Psoas muscle (tissue), 8 donors: Measurements from ENCODE around the gene TMEM98. TPM values are rescaled to one million over a fixed set of nuclear protein-coding genes. Genes with fewer than 3 reads are reported as not detected.

Experiments
- ATAC-seq, 4 donors: fragments of 200-7000 bp; cut with Tn5 transposase; one replicate each; pipeline ENCODE4 v1.9.1; 2020; ENCODE audit warnings: moderate library complexity in 3 of 4, mild to moderate bottlenecking in 2 of 4
- DNase-seq, 2 donors: peaks; one replicate each; pipeline ENCODE4 v3.0.0-alpha.2; 2020
- H3K27ac ChIP-seq: fragments of 200-600 bp; one replicate; pipeline ENCODE4 v1.8.0; 2022
- H3K27me3 ChIP-seq, 3 donors: fragments of 200-600 bp in 1 of 3; one replicate each; pipeline versions ENCODE4 v1.6.1 to v1.8.0; 2013 to 2022; ENCODE audit warnings: low read length in 2 of 3, mild to moderate bottlenecking in 2 of 3, moderate library complexity in 1 of 3; ENCODE audit not compliant: insufficient read depth in 3 of 3
- H3K36me3 ChIP-seq, 2 donors: fragments of 200-600 bp in 1 of 2; one replicate each; pipeline versions ENCODE4 v1.6.1 to v1.8.0; 2013 to 2022; ENCODE audit warnings: low read depth in 1 of 2, mild to moderate bottlenecking in 1 of 2, moderate library complexity in 1 of 2; ENCODE audit not compliant: insufficient read depth in 1 of 2
- H3K4me1 ChIP-seq: fragments of 200-600 bp; one replicate; pipeline ENCODE4 v1.8.0; 2022
- H3K4me3 ChIP-seq: fragments of 200-600 bp; one replicate; pipeline ENCODE4 v1.8.0; 2022; ENCODE audit warnings: mild to moderate bottlenecking
- H3K9me3 ChIP-seq: fragments of 200-600 bp; one replicate; pipeline ENCODE4 v1.8.0; 2022
- WGBS, 3 donors: extraction: QIAGEN DNeasy Blood & Tissue Kit; methylation state at CpG; one replicate each; pipeline versions ENCODE4 v1.1.6 to v1.1.7; 2013; 5-methylcytosine and 5-hydroxymethylcytosine counted together
- intact Hi-C, 2 donors: fragments of 100-400 bp; cut with DNase I; formaldehyde crosslinking; loops; one replicate each; pipeline versions ENCODE4 v1.11.0 to v1.14.2; 2022
- polyA plus RNA-seq, 3 donors: library from polyadenylated mRNA; stranded (reverse); fragments of 200-250 nt; gene quantifications; one replicate each; pipeline ENCODE4 v1.2.3, GENCODE V29; 2013
- total RNA-seq, 4 donors: library from RNA; stranded (reverse); fragmentation: NEBNext Ultra II Directional in 2 of 4; extraction: Animal tissue kit (Norgen Biotek cat#: 25700) in 2 of 4; gene quantifications; one replicate each; pipeline versions ENCODE4 v1.2.1 to v1.2.4, GENCODE V29; 2021 to 2023
- TF ChIP-seq, protein P1 (sequence below): fragments of 200-600 bp; IDR thresholded peaks from one replicate; pipeline ENCODE4 v1.8.0; 2022; ENCODE audit warnings: antibody characterized with exemption
- donor health status: healthy with polysubstance abuse.
- donor health status: DM: no; HTN: no; CAD: no; lungs with moderate emphysema.
- donor health status: Bipolar disorder and iron deficiency.
- donor health status: healthy.
- donor health status: DM: yes; HTN: yes; CAD: no.
- donor health status: DM: no; HTN: no; CAD: no.
- donor health status: DM: no; HTN: no; CAD: no.
- donor health status: DM: yes; HTN: yes; CAD: no.

TMEM98 gene
- total and polyA plus RNA-seq, 7 donors = 1.4 to 5.7 (median 3.6) TPM

GRCh38 chr17:32940706-32941390 lies 12.9 kb downstream of the TMEM98 start:
- no peaks in the 10 kb centered on the region for H3K9me3 ChIP-seq
- TF ChIP-seq, protein P1, sequence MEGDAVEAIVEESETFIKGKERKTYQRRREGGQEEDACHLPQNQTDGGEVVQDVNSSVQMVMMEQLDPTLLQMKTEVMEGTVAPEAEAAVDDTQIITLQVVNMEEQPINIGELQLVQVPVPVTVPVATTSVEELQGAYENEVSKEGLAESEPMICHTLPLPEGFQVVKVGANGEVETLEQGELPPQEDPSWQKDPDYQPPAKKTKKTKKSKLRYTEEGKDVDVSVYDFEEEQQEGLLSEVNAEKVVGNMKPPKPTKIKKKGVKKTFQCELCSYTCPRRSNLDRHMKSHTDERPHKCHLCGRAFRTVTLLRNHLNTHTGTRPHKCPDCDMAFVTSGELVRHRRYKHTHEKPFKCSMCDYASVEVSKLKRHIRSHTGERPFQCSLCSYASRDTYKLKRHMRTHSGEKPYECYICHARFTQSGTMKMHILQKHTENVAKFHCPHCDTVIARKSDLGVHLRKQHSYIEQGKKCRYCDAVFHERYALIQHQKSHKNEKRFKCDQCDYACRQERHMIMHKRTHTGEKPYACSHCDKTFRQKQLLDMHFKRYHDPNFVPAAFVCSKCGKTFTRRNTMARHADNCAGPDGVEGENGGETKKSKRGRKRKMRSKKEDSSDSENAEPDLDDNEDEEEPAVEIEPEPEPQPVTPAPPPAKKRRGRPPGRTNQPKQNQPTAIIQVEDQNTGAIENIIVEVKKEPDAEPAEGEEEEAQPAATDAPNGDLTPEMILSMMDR = no peak
- H3K36me3 ChIP-seq = no peaks in the 10 kb centered on the region

DNA sequence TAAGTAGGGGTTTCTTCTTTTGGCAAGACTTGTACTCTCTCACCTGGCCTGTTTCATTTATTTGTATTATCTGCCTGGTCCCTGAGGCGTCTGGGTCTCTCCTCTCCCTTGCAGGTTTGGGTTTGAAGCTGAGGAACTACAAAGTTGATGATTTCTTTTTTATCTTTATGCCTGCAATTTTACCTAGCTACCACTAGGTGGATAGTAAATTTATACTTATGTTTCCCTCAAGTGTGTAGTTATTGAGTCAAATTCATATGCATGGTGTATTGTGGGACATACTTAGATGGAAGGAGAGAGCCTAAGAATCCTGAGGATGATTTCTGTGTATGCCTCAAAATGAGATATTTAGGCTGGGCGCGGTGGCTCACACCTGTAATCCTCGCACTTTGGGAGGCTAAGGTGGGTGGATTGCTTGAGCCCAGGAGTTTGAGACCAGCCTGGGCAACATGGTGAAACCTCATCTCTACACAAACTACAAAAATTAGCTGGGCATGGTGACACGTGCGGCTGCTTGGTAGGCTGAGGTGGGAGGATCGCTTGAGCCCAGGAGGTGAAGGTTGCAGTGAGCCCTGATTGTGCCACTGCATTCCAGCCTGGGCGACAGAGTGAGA lies 13.6 kb downstream of the TMEM98 start:
- WGBS, 3 donors = 88 to 95% (median 90%) methylated on average over 8 of the region's 8 CpGs
- no peak overlapping the region for H3K4me3 ChIP-seq
- no peak for ATAC-seq
- no peaks in the 10 kb centered on the region for H3K36me3 ChIP-seq
- no peaks in the 10 kb centered on the region for H3K4me1 ChIP-seq
- intact Hi-C loops = loop anchor here in 1 of 2 donors (10.0 kb wide), 1 partner anchor 63 kb away; no protein-coding TSS in a partner anchor
- H3K9me3 ChIP-seq = no peaks in the 10 kb centered on the region
- H3K27ac ChIP-seq = no peak overlapping the region
- TF ChIP-seq, protein P1 = peak; percentile 13
- peaks cover 0 to 10% (median 0%) of the 10 kb centered on the region in 3 donors for H3K27me3 ChIP-seq
- DNase-seq = no peak

More at GRCh38 chr17:32940706-32941390, 12.9 kb downstream of the TMEM98 start:
- ATAC-seq (no peak), DNase-seq (no peak)
- 81 to 93% (median 90%) methylated on average over 10 of the region's 10 CpGs for WGBS, 3 donors
- peaks cover 0 to 15% (median 0%) of the 10 kb centered on the region in 3 donors for H3K27me3 ChIP-seq
- no peak overlapping the region for H3K4me3 ChIP-seq
- intact Hi-C loops = loop anchor here in 1 of 2 donors (10.0 kb wide), 1 partner anchor 64 kb away; no protein-coding TSS in a partner anchor
- H3K4me1 ChIP-seq = no peaks in the 10 kb centered on the region
- no peak overlapping the region for H3K27ac ChIP-seq

- H3K27ac ChIP-seq = no peak overlapping the region
- H3K36me3 ChIP-seq = no peaks in the 10 kb centered on the region
- 28 to 40% (median 40%) methylated on average over 2 of the region's 2 CpGs for WGBS, 3 donors
- H3K4me1 ChIP-seq = no peaks in the 10 kb centered on the region
- no peak for DNase-seq
- H3K4me3 ChIP-seq = no peak overlapping the region
- TF ChIP-seq, protein P1 = no peak
- ATAC-seq = no peak
- intact Hi-C loops = loop anchor here in 1 of 2 donors (10.0 kb wide), 1 partner anchor 62 kb away; no protein-coding TSS in a partner anchor
- no peaks in the 10 kb centered on the region for H3K9me3 ChIP-seq
- peaks cover 0 to 6% (median 0%) of the 10 kb centered on the region in 3 donors for H3K27me3 ChIP-seq
Measured at GRCh38 chr17:32943206-32943605, 15.3 kb downstream of the TMEM98 start.

- peaks cover 0 to 6% (median 0%) of the 10 kb centered on the region in 3 donors for H3K27me3 ChIP-seq
- ATAC-seq (peak in 1 of 4 donors; percentile 21), DNase-seq (no peak)
- H3K36me3 ChIP-seq = no peaks in the 10 kb centered on the region
- 65 to 79% (median 75%) methylated on average over 8 of the region's 8 CpGs for WGBS, 3 donors
- H3K9me3 ChIP-seq = no peaks in the 10 kb centered on the region
- intact Hi-C loops = loop anchor here in 1 of 2 donors (10.0 kb wide), 1 partner anchor 61 kb away; no protein-coding TSS in a partner anchor
- no peak overlapping the region for H3K27ac ChIP-seq
- no peaks in the 10 kb centered on the region for H3K4me1 ChIP-seq
- TF ChIP-seq, protein P1 = no peak
- H3K4me3 ChIP-seq = no peak overlapping the region
Measured at GRCh38 chr17:32943647-32944191, 15.8 kb downstream of the TMEM98 start.
